CD8-positive, alpha-beta memory T cell (primary cell): ENCODE measurements around the gene TMEM143. TPM values are rescaled to one million over a fixed set of nuclear protein-coding genes. Genes with fewer than 3 reads are reported as not detected.

Experiments
- CTCF ChIA-PET: fragments of 350-600 bp; sonication (Branson Sonifier 250); formaldehyde crosslinking; loops from one replicate; lab custom pipeline; 2021; ENCODE audit warnings: antibody characterized with exemption; lab: Charles Lee
- POLR2A ChIA-PET: fragments of 350-600 bp; sonication (Branson Sonifier 250); formaldehyde crosslinking; loops from one replicate; lab custom pipeline; 2021; ENCODE audit warnings: antibody characterized with exemption; lab: Charles Lee
- DNase-seq, 5 donors: peaks; one replicate each; pipeline versions ENCODE4 v3.0.0 to v3.0.0-alpha.2; 2020 to 2022; ENCODE audit warnings: mixed read lengths in 1 of 5
- H3K27ac ChIP-seq: one replicate; pipeline ENCODE4 v1.7.0; 2013; ENCODE audit warnings: low read depth, mild to moderate bottlenecking, low read length, moderate library complexity
- H3K27me3 ChIP-seq: 2 replicates; pipeline ENCODE4 v1.7.0; 2013; ENCODE audit warnings: low read length, mild to moderate bottlenecking; ENCODE audit not compliant: insufficient read depth, poor library complexity, severe bottlenecking
- H3K36me3 ChIP-seq: 2 replicates; pipeline ENCODE4 v1.7.0; 2013; ENCODE audit warnings: mild to moderate bottlenecking, low read length, moderate library complexity; ENCODE audit not compliant: insufficient read depth
- H3K4me1 ChIP-seq: 2 replicates; pipeline ENCODE4 v1.7.0; 2013; ENCODE audit warnings: mild to moderate bottlenecking, low read length, moderate library complexity; ENCODE audit not compliant: insufficient read depth
- H3K4me3 ChIP-seq: 2 replicates; pipeline ENCODE4 v1.7.0; 2013; ENCODE audit warnings: mild to moderate bottlenecking, low read length
- H3K9me3 ChIP-seq: 2 replicates; pipeline ENCODE4 v1.7.0; 2013; ENCODE audit warnings: mild to moderate bottlenecking, low read length
- H3K27ac Mint-ChIP-seq, 8 donors: one replicate each; pipeline ENCODE4 v1.8.0; 2020 to 2021; ENCODE audit warnings: mixed read lengths in 8 of 8, mild to moderate bottlenecking in 6 of 8, inconsistent platforms in 3 of 8, moderate library complexity in 3 of 8
- H3K27me3 Mint-ChIP-seq, 2 donors: one replicate each; pipeline ENCODE4 v1.8.0; 2020 to 2021; ENCODE audit warnings: mixed read lengths in 2 of 2, mild to moderate bottlenecking in 1 of 2, moderate library complexity in 1 of 2
- H3K36me3 Mint-ChIP-seq, 3 donors: one replicate each; pipeline ENCODE4 v1.8.0; 2020 to 2021; ENCODE audit warnings: mixed read lengths in 3 of 3, inconsistent platforms in 1 of 3, mild to moderate bottlenecking in 1 of 3
- H3K4me1 Mint-ChIP-seq, 3 donors: one replicate each; pipeline ENCODE4 v1.8.0; 2020 to 2021; ENCODE audit warnings: mixed read lengths in 3 of 3, inconsistent platforms in 1 of 3, mild to moderate bottlenecking in 1 of 3
- H3K4me3 Mint-ChIP-seq, 7 donors: one replicate each; pipeline ENCODE4 v1.8.0; 2020 to 2021; ENCODE audit warnings: mixed read lengths in 7 of 7, mild to moderate bottlenecking in 6 of 7, moderate library complexity in 4 of 7, inconsistent platforms in 2 of 7
- H3K9me3 Mint-ChIP-seq, 5 donors: one replicate each; pipeline ENCODE4 v1.8.0; 2020 to 2022; ENCODE audit warnings: mixed read lengths in 5 of 5, mild to moderate bottlenecking in 3 of 5, moderate library complexity in 2 of 5, inconsistent platforms in 1 of 5
- polyA plus RNA-seq: library from polyadenylated mRNA; unstranded; fragments of 300-500 nt; fragmentation: Illumina TruSeq; gene quantifications from one replicate; pipeline ENCODE4 v1.2.3, GENCODE V29; 2021
- total RNA-seq, 2 experiments: library from RNA; stranded (reverse); gene quantifications; one replicate each; pipeline ENCODE4 v1.2.3, GENCODE V29; 2021

TMEM143 gene
- total and polyA plus RNA-seq, 3 experiments from 2014 or later: 9.2 to 15.8 (median 11.4) TPM

GRCh38 chr19:48332662-48333466 is 30.9 kb downstream of the TMEM143 start:
- H3K27ac ChIP-seq: peak overlapping the region; percentile 88
- H3K27ac Mint-ChIP-seq: peak overlapping the region; percentile 93 to 98 (median 96)
- peak overlapping the region; percentile 95 for H3K4me3 ChIP-seq
- peaks cover 52% of the 10 kb centered on the region for H3K4me1 ChIP-seq
- peaks cover 15% of the 10 kb centered on the region for H3K36me3 ChIP-seq
- H3K36me3 Mint-ChIP-seq: peaks cover 4 to 36% (median 11%) of the 10 kb centered on the region in 3 donors
- H3K4me3 Mint-ChIP-seq: peak overlapping the region; percentile 88 to 99 (median 97)
- CTCF ChIA-PET: interaction anchor here (0.6 to 9.7 kb wide), 18 partner anchors 13 to 257 kb away, joined by 3 to 288 read pairs (median 4); partner anchors contain the start of genes EMP3, KDELR1, SYNGR4 and TMEM143
- peak; percentile 93 to 98 (median 97) for DNase-seq
- POLR2A ChIA-PET: interaction anchor here (0.7 to 3.2 kb wide), 8 partner anchors 11 to 287 kb away, joined by 3 to 147 read pairs (median 4); partner anchors contain the start of genes EMP3, KDELR1, SPHK2 and SYNGR4
- no peaks in the 10 kb centered on the region for H3K27me3 Mint-ChIP-seq
- no peaks in the 10 kb centered on the region for H3K27me3 ChIP-seq
- H3K9me3 ChIP-seq: no peaks in the 10 kb centered on the region
- H3K4me1 Mint-ChIP-seq: peaks cover 47 to 60% (median 54%) of the 10 kb centered on the region in 3 donors
- H3K9me3 Mint-ChIP-seq: no peaks in the 10 kb centered on the region

GRCh38 chr19:48332351-48332661 is 31.4 kb downstream of the TMEM143 start:
- Histone ChIP-seq H3K9me3 (no peaks in the 10 kb centered on the region), H3K27ac (peak overlapping the region; percentile 60), H3K27me3 (no peaks in the 10 kb centered on the region), H3K4me3 (peak overlapping the region; percentile 68), H3K4me1 (peaks cover 58% of the 10 kb centered on the region), H3K36me3 (peaks cover 20% of the 10 kb centered on the region)
- peak overlapping the region; percentile 88 to 99 (median 97) for H3K4me3 Mint-ChIP-seq
- ChIA-PET POLR2A (interaction anchor here (0.7 to 3.2 kb wide), 6 partner anchors 10 to 265 kb away, joined by 3 to 147 read pairs (median 5); partner anchors contain the start of genes EMP3, KDELR1, SYNGR4 and TMEM143), CTCF (interaction anchor here (0.7 to 9.7 kb wide), 8 partner anchors 13 to 257 kb away, joined by 3 to 288 read pairs (median 6); partner anchors contain the start of genes EMP3, SYNGR4 and TMEM143)
- H3K4me1 Mint-ChIP-seq: peaks cover 51 to 65% (median 60%) of the 10 kb centered on the region in 3 donors
- no peaks in the 10 kb centered on the region for H3K27me3 Mint-ChIP-seq
- DNase-seq: no peak
- peaks cover 4 to 40% (median 13%) of the 10 kb centered on the region in 3 donors for H3K36me3 Mint-ChIP-seq
- peak overlapping the region; percentile 72 to 97 (median 92) for H3K27ac Mint-ChIP-seq
- H3K9me3 Mint-ChIP-seq: no peaks in the 10 kb centered on the region

- Mint-ChIP-seq H3K36me3 (peaks cover 8 to 58% (median 13%) of the 10 kb centered on the region in 3 donors), H3K4me3 (peak overlapping the region; percentile 79 to 95 (median 84)), H3K4me1 (peaks cover 63 to 83% (median 70%) of the 10 kb centered on the region in 3 donors), H3K27me3 (no peaks in the 10 kb centered on the region), H3K27ac (peak overlapping the region; percentile 89 to 100 (median 95)), H3K9me3 (no peaks in the 10 kb centered on the region)
- H3K27ac ChIP-seq: peak overlapping the region; percentile 60
- H3K4me3 ChIP-seq: peak overlapping the region; percentile 57
- peaks cover 68% of the 10 kb centered on the region for H3K4me1 ChIP-seq
- H3K27me3 ChIP-seq: no peaks in the 10 kb centered on the region
- ChIA-PET POLR2A (interaction anchor here (1.4 to 2.2 kb wide), 2 partner anchors 9 to 33 kb away, joined by 4 to 23 read pairs; partner anchors contain the start of genes SYNGR4 and TMEM143), CTCF (interaction anchor here (2.1 to 9.7 kb wide), 2 partner anchors 11 to 34 kb away, joined by 6 to 288 read pairs; partner anchors contain the start of genes EMP3, SYNGR4 and TMEM143)
- H3K36me3 ChIP-seq: peaks cover 23% of the 10 kb centered on the region
- no peaks in the 10 kb centered on the region for H3K9me3 ChIP-seq
- peak; percentile 74 to 91 (median 87) for DNase-seq
Observed at GRCh38 chr19:48330012-48330681, 33.6 kb downstream of the TMEM143 start.

- Mint-ChIP-seq H3K27ac (peak overlapping the region; percentile 89 to 100 (median 95)), H3K36me3 (peaks cover 8 to 58% (median 13%) of the 10 kb centered on the region in 3 donors)
- peak; percentile 23 to 62 (median 36) for DNase-seq
Observed at GRCh38 chr19:48329167-48329891, 34.4 kb downstream of the TMEM143 start.

GRCh38 chr19:48325265-48325910 is 38.4 kb downstream of the TMEM143 start, which contains the start of gene EMP3:
Gene EMP3 (plus strand): TSS chr19:48325552. CDS start chr19:48326845, 1,293 bp downstream.
- Mint-ChIP-seq H3K36me3 (peaks cover 8 to 51% (median 13%) of the 10 kb centered on the region in 3 donors), H3K4me3 (peak within 1 kb of the TSS; percentile 90 to 100 (median 95)), H3K27ac (peak within 1 kb of the TSS; percentile 96 to 100 (median 100)), H3K9me3 (peaks cover 0 to 1% (median 0%) of the 10 kb centered on the region in 5 donors), H3K4me1 (peaks cover 73 to 91% (median 80%) of the 10 kb centered on the region in 3 donors), H3K27me3 (no peaks in the 10 kb centered on the region)
- Histone ChIP-seq H3K4me1 (peaks cover 76% of the 10 kb centered on the region), H3K36me3 (peaks cover 23% of the 10 kb centered on the region), H3K9me3 (no peaks in the 10 kb centered on the region), H3K27me3 (no peaks in the 10 kb centered on the region), H3K27ac (peak within 1 kb of the TSS; percentile 98), H3K4me3 (peak within 1 kb of the TSS; percentile 96)
- CTCF ChIA-PET: interaction anchor here (1.0 to 12.9 kb wide), 2 partner anchors 8 to 66 kb away, joined by 3 to 288 read pairs; no protein-coding TSS in a partner anchor
- POLR2A ChIA-PET: interaction anchor here (1.1 to 7.8 kb wide), 2 partner anchors 8 to 76 kb away, joined by 4 to 147 read pairs; no protein-coding TSS in a partner anchor
- DNase-seq: peak; percentile 79 to 90 (median 83)

More at GRCh38 chr19:48329167-48329891, 34.4 kb downstream of the TMEM143 start:
- H3K27me3 Mint-ChIP-seq: no peaks in the 10 kb centered on the region
- H3K27me3 ChIP-seq: no peaks in the 10 kb centered on the region
- H3K9me3 Mint-ChIP-seq: peaks cover 0 to 1% (median 0%) of the 10 kb centered on the region in 5 donors
- peaks cover 72% of the 10 kb centered on the region for H3K4me1 ChIP-seq
- POLR2A ChIA-PET: interaction anchor here (0.6 to 2.2 kb wide), 3 partner anchors 8 to 291 kb away, joined by 4 to 23 read pairs (median 4); partner anchors contain the start of genes SYNGR4 and TMEM143
- peaks cover 23% of the 10 kb centered on the region for H3K36me3 ChIP-seq
- peaks cover 62 to 84% (median 70%) of the 10 kb centered on the region in 3 donors for H3K4me1 Mint-ChIP-seq
- H3K9me3 ChIP-seq: no peaks in the 10 kb centered on the region
- H3K27ac ChIP-seq: peak overlapping the region; percentile 60
- H3K4me3 Mint-ChIP-seq: peak overlapping the region; percentile 79 to 95 (median 84)
- CTCF ChIA-PET: interaction anchor here (1.1 to 9.7 kb wide), 3 partner anchors 10 to 63 kb away, joined by 3 to 288 read pairs (median 6); partner anchors contain the start of genes EMP3, SYNGR4 and TMEM143
- peak overlapping the region; percentile 57 for H3K4me3 ChIP-seq
